ENCODE results near the gene DOCK3. TPM values are rescaled to one million over a fixed set of nuclear protein-coding genes. Genes with fewer than 3 reads are reported as not detected.

Gene DOCK3
- polyA plus RNA-seq, 1 donor from 2014 or later, result 15.6 TPM

DNA sequence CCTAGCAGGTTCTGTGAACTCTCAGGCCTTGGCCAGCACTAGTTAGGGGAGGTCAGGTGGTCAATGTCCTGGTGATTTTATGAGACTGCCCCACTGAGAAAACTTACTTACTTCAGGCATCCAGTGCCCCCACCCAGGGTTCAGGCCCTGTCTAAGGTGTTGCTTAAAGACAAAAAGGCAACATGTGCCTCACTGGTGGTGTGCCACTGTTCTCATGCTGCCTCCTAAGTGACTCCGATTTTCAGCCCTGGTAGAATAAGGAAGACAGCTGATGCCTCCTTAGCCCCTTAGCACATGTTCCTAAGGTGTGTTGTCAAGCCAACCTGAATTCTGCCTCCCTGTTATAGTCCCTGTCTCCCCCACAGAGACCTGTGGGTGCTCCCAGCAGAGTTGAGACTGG, 721.7 kb downstream of the DOCK3 start:
- no peak overlapping the region for H2AFZ ChIP-seq (ENCODE audit: low read depth, low read length)

DNA sequence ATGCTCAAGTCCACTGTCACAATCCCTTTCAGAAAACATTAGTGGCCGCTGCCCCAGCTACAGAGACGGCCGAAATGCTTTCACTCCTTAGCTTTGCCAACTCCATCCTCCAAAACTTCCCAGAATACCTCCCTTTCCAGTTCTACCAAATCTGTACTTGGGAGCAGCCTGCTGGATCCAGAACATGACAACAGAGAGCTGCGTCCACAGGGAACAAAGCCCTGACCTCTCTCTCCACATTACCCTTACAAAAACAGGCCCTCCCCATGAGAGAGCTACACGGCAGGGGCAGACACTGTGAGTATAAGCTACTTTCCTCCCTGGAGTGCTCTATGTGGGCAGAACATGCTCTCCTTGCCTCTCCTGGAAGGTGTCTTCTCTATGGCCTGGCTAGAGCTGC, 722.7 kb downstream of the DOCK3 start:
- H3K4me2 ChIP-seq (ENCODE audit: low read length), result no peak overlapping the region
- no peaks in the 10 kb centered on the region for H3K9me2 ChIP-seq (ENCODE audit: insufficient read depth, low read length)
- no peaks in the 10 kb centered on the region for H3K27me3 ChIP-seq (ENCODE audit: insufficient read depth, low read depth, low read length)
- H2AFZ ChIP-seq (ENCODE audit: low read depth, low read length), result no peak overlapping the region
- peaks cover 11% of the 10 kb centered on the region for H4K20me1 ChIP-seq (ENCODE audit: insufficient read depth)
- peak overlapping the region; percentile 18 for H3K9ac ChIP-seq (ENCODE audit: low read length)
- TF ChIP-seq POLR2AphosphoS5 (IDR thresholded peaks at IDR 0.05) (peak; percentile 10), RAD21 (conservative IDR thresholded peaks at IDR 0.05) (no peak)
- H3K4me3 ChIP-seq (ENCODE audit: low read length), result no peak overlapping the region
- peaks cover 26% of the 10 kb centered on the region for H3K79me2 ChIP-seq (replicated peaks; ENCODE audit: insufficient read depth, low read length)
- peaks cover 29% of the 10 kb centered on the region for H3K36me3 ChIP-seq (ENCODE audit: insufficient read depth, low read length)
- H3K9me3 ChIP-seq (ENCODE audit: low read length), result no peaks in the 10 kb centered on the region
- peak overlapping the region; percentile 84 for H3K27ac ChIP-seq (ENCODE audit: low read length)
- peaks cover 2% of the 10 kb centered on the region for H3F3A ChIP-seq (ENCODE audit: insufficient read depth, low read length, poor library complexity, severe bottlenecking)

More for the DNA sequence above, 721.7 kb downstream of the DOCK3 start:
- H3K9me3 ChIP-seq (ENCODE audit: low read length), result no peaks in the 10 kb centered on the region
- no peaks in the 10 kb centered on the region for H3K9me2 ChIP-seq (ENCODE audit: insufficient read depth, low read length)
- no peak overlapping the region for H3K9ac ChIP-seq (ENCODE audit: low read length)
- peaks cover 31% of the 10 kb centered on the region for H3K79me2 ChIP-seq (replicated peaks; ENCODE audit: insufficient read depth, low read length)
- peaks cover 11% of the 10 kb centered on the region for H4K20me1 ChIP-seq (ENCODE audit: insufficient read depth)
- H3K4me2 ChIP-seq (ENCODE audit: low read length), result no peak overlapping the region
- no peaks in the 10 kb centered on the region for H3K27me3 ChIP-seq (ENCODE audit: insufficient read depth, low read depth, low read length)
- H3F3A ChIP-seq (ENCODE audit: insufficient read depth, low read length, poor library complexity, severe bottlenecking), result peaks cover 2% of the 10 kb centered on the region
- peak overlapping the region; percentile 90 for H3K4me3 ChIP-seq (ENCODE audit: low read length)
- no peak overlapping the region for H3K27ac ChIP-seq (ENCODE audit: low read length)
- peaks cover 33% of the 10 kb centered on the region for H3K36me3 ChIP-seq (ENCODE audit: insufficient read depth, low read length)
- TF ChIP-seq MXI1 (conservative IDR thresholded peaks at IDR 0.05; ENCODE audit: poor library complexity, severe bottlenecking) (no peak), EZH2 (IDR thresholded peaks at IDR 0.05; ENCODE audit: borderline replicate concordance, insufficient read depth, low read length, poor library complexity, severe bottlenecking) (no peak), CTCF (IDR thresholded peaks at IDR 0.05; ENCODE audit: poor library complexity, severe bottlenecking) (no peak), REST (IDR thresholded peaks at IDR 0.05; ENCODE audit: borderline replicate concordance) (no peak), POLR2AphosphoS5 (IDR thresholded peaks at IDR 0.05) (no peak), SMC3 (conservative IDR thresholded peaks at IDR 0.05; ENCODE audit: poor library complexity) (no peak), TAF1 (IDR thresholded peaks at IDR 0.05; ENCODE audit: low read depth) (no peak)

Data from neural cell (in vitro differentiated cells).